GM18951 (cell line): ENCODE results near the gene LDAH.

Source experiments
- POLR2A ChIP-seq: IDR thresholded peaks from 4 replicates; pipeline ENCODE4 v1.6.1; 2011; ENCODE audit warnings: mild to moderate bottlenecking; ENCODE audit not compliant: insufficient read length, insufficient read depth; ENCODE audit errors: extremely low read depth
- in situ Hi-C: fragments of 300-500 bp; cut with MboI; formaldehyde crosslinking; loops from one replicate; pipeline ENCODE4 v1.12.0; 2022; ENCODE audit warnings: low sequenced_read_pairs, mixed read lengths, inconsistent platforms; ENCODE audit not compliant: unreplicated experiment

The LDAH gene

GRCh38 chr2:20651731-20652099 is 171.2 kb downstream of the LDAH start:
- in situ Hi-C loops: no loop called here
- no peak for TF ChIP-seq POLR2A

GRCh38 chr2:20650877-20651730 is 171.8 kb downstream of the LDAH start, which contains the start of gene HS1BP3:
HS1BP3 (minus strand) TSS chr2:20651098; CDS start chr2:20651063, 35 bp downstream.
- in situ Hi-C loops: no loop called here

GRCh38 chr2:20650393-20650876 is 172.5 kb downstream of the LDAH start:
- no peak for TF ChIP-seq POLR2A
- in situ Hi-C loops: no loop called here

More at GRCh38 chr2:20650877-20651730, 171.8 kb downstream of the LDAH start, which contains the start of gene HS1BP3:
- TF ChIP-seq POLR2A: peak; percentile 83

GRCh38 chr2:20649976-20650375 is 172.9 kb downstream of the LDAH start:
- TF ChIP-seq POLR2A: no peak
- in situ Hi-C loops: no loop called here

- no peak for TF ChIP-seq POLR2A
- in situ Hi-C loops: no loop called here
Observed at GRCh38 chr2:20649576-20649975, 173.3 kb downstream of the LDAH start.

- TF ChIP-seq POLR2A: no peak
- in situ Hi-C loops: no loop called here
Observed at GRCh38 chr2:20648831-20649230, 174.1 kb downstream of the LDAH start.

- in situ Hi-C loops: no loop called here
Observed at GRCh38 chr2:20648206-20648605, 174.7 kb downstream of the LDAH start.

GRCh38 chr2:20647738-20648137 is 175.2 kb downstream of the LDAH start:
- in situ Hi-C loops: no loop called here

More at GRCh38 chr2:20648206-20648605, 174.7 kb downstream of the LDAH start:
- TF ChIP-seq POLR2A: no peak

GRCh38 chr2:20647211-20647610 is 175.7 kb downstream of the LDAH start:
- in situ Hi-C loops: no loop called here
- TF ChIP-seq POLR2A: no peak

More at GRCh38 chr2:20647738-20648137, 175.2 kb downstream of the LDAH start:
- no peak for TF ChIP-seq POLR2A

GRCh38 chr2:20646446-20646845 is 176.5 kb downstream of the LDAH start:
- in situ Hi-C loops: no loop called here
- TF ChIP-seq POLR2A: no peak

- no peak for TF ChIP-seq POLR2A
- in situ Hi-C loops: no loop called here
Observed at GRCh38 chr2:20645761-20646160, 177.1 kb downstream of the LDAH start.

GRCh38 chr2:20645301-20645701 is 177.6 kb downstream of the LDAH start:
- TF ChIP-seq POLR2A: no peak
- in situ Hi-C loops: no loop called here

- no peak for TF ChIP-seq POLR2A
- in situ Hi-C loops: loop anchor here (5.0 kb wide), 1 partner anchor 202 kb away; no protein-coding TSS in a partner anchor
Observed at GRCh38 chr2:20643826-20644225, 179.1 kb downstream of the LDAH start.

- in situ Hi-C loops: loop anchor here (5.0 kb wide), 1 partner anchor 201 kb away; no protein-coding TSS in a partner anchor
Observed at GRCh38 chr2:20643060-20643459, 179.8 kb downstream of the LDAH start.

More at GRCh38 chr2:20643060-20643459, 179.8 kb downstream of the LDAH start:
- no peak for TF ChIP-seq POLR2A
